ENCODE results near the gene VGLL4. TPM values are rescaled to one million over a fixed set of nuclear protein-coding genes. Genes with fewer than 3 reads are reported as not detected.

The VGLL4 gene
- total RNA-seq, 4 donors from 2014 or later = 59.5 to 117 (median 80.9) TPM

DNA sequence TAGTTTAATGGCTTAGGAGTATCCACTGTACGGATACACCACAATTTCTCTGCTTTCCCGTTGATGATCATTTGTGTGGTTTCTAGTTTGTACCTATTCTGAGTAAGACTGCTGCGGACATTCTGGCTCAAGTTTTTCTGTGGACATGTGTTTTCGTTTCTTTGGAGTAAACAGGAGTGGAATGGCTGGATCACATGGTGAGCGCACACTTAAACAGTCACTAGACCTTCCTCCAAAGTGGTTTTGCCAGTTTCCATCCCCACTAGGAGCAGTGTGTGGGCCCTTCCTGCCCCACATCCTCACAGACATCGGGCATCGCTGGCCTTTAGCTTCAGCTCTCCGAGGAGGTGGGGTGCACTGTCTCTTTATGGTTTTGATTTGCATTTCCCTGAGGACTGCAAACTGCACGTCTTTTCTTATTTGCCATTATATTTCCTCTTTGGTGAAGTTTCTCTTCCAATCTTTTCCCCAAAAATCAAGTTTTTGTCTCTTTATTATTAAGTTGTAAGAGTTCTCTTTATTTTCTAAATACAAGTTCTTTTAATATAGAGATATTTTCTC, 94.1 kb downstream of the VGLL4 start:
- WGBS, 2 donors = 64 to 70% methylated on average over 9 of the region's 9 CpGs
- H3K4me3 ChIP-seq (ENCODE audit: low read depth, poor library complexity, severe bottlenecking) = no peak overlapping the region
- intact Hi-C loops (cut with DNase I; ENCODE audit: low total_unique reads) = no loop called here
- TF ChIP-seq POLR2A (IDR thresholded peaks at IDR 0.05) = no peak
- TF ChIP-seq, protein P1, sequence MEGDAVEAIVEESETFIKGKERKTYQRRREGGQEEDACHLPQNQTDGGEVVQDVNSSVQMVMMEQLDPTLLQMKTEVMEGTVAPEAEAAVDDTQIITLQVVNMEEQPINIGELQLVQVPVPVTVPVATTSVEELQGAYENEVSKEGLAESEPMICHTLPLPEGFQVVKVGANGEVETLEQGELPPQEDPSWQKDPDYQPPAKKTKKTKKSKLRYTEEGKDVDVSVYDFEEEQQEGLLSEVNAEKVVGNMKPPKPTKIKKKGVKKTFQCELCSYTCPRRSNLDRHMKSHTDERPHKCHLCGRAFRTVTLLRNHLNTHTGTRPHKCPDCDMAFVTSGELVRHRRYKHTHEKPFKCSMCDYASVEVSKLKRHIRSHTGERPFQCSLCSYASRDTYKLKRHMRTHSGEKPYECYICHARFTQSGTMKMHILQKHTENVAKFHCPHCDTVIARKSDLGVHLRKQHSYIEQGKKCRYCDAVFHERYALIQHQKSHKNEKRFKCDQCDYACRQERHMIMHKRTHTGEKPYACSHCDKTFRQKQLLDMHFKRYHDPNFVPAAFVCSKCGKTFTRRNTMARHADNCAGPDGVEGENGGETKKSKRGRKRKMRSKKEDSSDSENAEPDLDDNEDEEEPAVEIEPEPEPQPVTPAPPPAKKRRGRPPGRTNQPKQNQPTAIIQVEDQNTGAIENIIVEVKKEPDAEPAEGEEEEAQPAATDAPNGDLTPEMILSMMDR (IDR thresholded peaks at IDR 0.05) = no peak
- no peak for DNase-seq (ENCODE audit: low spot score in 2 of 2)

DNA sequence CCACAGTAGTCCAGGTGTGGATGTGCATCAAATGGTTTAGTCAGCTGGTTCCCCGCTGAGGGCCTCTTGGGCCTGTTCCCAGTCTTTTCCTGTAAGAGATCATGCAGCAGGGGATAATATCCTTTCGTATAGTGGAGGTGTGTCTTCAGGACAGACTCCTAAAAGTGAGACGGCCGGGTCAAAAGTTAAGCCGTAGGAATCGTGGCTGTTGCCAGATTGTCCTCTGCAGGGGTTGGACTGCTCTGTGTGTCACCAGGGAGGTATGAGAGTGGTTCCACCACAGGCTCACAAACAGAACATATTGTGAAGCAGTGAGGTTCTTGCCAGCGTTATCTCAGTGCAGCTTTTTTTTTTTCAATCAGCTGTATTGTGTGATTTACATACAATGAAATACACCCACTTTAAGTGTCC, 95.0 kb downstream of the VGLL4 start:
- intact Hi-C loops (cut with DNase I; ENCODE audit: low total_unique reads) = no loop called here
- 45 to 70% methylated on average over 7 of the region's 7 CpGs for WGBS, 2 donors
- no peak overlapping the region for H3K4me3 ChIP-seq (ENCODE audit: low read depth, poor library complexity, severe bottlenecking)
- TF ChIP-seq POLR2A (IDR thresholded peaks at IDR 0.05) = no peak
- TF ChIP-seq, protein P1 (IDR thresholded peaks at IDR 0.05) = no peak
- DNase-seq (ENCODE audit: low spot score in 2 of 2) = no peak

DNA sequence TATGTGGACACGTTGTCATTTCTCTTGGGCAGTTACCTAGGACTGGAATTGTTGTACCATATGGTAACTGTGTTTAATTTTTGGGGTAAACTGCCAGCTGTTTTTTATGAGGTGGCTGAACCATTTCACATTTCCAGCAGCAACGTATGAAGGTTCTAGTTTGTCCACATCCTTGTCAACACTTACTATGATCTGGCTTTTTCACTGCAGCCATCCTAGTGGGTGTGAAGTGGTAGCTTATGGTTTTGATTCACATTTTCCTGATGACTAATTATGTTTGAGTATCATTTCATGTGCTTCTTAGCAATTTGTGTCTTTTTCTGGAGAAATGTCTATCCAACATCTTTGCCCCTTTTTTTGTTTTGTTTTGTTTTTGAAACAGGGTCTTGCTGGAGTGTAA, 96.2 kb downstream of the VGLL4 start:
- 79 to 80% methylated on average over 2 of the region's 2 CpGs for WGBS, 2 donors
- H3K4me3 ChIP-seq (ENCODE audit: low read depth, poor library complexity, severe bottlenecking) = no peak overlapping the region
- DNase-seq (ENCODE audit: low spot score in 2 of 2) = no peak
- intact Hi-C loops (cut with DNase I; ENCODE audit: low total_unique reads) = no loop called here
- TF ChIP-seq, protein P1 (IDR thresholded peaks at IDR 0.05) = no peak
- TF ChIP-seq POLR2A (IDR thresholded peaks at IDR 0.05) = no peak

DNA sequence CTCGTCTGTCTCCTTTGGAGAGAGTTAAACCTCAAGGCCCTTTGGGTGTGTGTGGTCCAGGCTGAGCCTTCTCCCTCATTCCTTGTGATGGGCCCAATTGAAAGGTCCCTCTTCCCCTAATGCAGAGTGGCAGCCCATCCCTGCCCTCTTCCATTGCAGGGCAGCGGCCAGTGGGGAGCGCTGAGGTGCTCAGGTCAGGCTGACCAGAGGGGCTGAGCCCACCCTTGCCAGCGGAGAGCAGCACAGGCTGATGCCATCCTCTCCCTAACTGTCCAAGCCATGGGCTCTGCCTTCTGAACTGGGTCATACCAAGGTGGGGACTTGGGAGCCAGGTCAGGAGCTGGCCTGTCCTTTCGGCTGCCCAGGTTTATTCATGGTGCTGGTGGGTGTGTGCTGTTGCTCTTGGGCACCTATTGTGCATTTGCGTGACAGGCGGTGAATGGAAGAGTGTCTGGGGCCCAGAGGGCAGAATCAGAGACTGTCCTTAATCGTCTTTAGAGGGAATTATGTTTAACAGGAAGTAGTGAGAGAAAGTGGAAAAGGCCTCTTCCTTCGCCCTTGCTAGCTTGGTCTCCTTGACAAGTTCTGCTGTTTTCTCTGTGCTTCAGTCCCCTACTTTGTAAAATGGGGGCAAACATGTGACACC, 96.9 kb downstream of the VGLL4 start:
- 91% methylated on average over 8 to 9 of the region's 9 CpGs for WGBS, 2 donors
- DNase-seq (ENCODE audit: low spot score in 2 of 2) = no peak
- intact Hi-C loops (cut with DNase I; ENCODE audit: low total_unique reads) = no loop called here
- TF ChIP-seq, protein P1 (IDR thresholded peaks at IDR 0.05) = no peak
- no peak for TF ChIP-seq POLR2A (IDR thresholded peaks at IDR 0.05)
- no peak overlapping the region for H3K4me3 ChIP-seq (ENCODE audit: low read depth, poor library complexity, severe bottlenecking)

DNA sequence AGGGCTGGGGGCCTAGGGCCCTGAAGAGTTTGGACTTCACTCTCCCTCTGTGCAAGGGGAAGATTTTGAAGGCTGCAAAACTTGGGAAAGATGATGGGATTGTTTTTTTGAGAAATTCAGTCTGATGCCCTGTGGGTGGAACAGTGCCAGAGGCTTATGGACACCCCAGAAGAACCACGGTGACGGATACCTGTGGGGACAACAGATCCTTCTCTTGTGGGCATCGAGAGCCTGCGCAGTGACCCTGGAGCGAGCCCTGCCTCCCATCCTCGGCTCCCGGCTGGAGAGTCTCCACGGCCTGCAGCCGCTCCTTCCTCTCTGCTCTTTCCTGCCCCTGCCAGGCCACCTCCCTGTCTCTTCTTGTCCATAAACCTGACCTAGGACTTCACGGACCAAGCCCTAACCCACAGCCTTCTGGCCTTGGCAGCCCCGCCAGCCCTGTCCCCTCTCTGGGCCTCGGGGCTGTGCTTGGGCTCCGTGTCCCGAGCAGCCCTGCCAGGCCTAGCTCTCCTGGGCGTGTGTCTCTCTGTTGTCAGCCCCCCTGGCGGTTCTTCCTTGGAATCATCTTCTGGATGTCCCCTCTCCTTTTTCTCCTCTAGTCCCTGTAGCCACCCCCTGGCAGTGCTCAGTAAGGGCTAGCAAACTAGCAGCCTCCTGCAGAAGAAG, 98.4 kb downstream of the VGLL4 start:
- intact Hi-C loops (cut with DNase I; ENCODE audit: low total_unique reads) = no loop called here
- no peak overlapping the region for H3K4me3 ChIP-seq (ENCODE audit: low read depth, poor library complexity, severe bottlenecking)
- WGBS, 2 donors = 68 to 73% methylated on average over 16 of the region's 16 CpGs
- no peak for TF ChIP-seq POLR2A (IDR thresholded peaks at IDR 0.05)
- TF ChIP-seq, protein P1 (IDR thresholded peaks at IDR 0.05) = no peak
- no peak for DNase-seq (ENCODE audit: low spot score in 2 of 2)

Measured in lower leg skin (tissue), 4 donors.